HCT116 (cell line): ENCODE results near the gene AMBRA1. TPM values are rescaled to one million over a fixed set of nuclear protein-coding genes. Genes with fewer than 3 reads are reported as not detected.

ENCODE experiments used
- ATAC-seq: fragments of 200-7000 bp; cut with Tn5 transposase; 2 replicates; pipeline ENCODE4 v1.9.1; 2020; ENCODE audit warnings: mild to moderate bottlenecking, moderate library complexity
- BruUV-seq: library from RNA; stranded (reverse); fragments of 400-500 nt; replicated peaks from 2 replicates; lab custom pipeline; 2021; lab: Mats Ljungman, UMichigan
- CTCF ChIA-PET: fragments of 300-600 bp; sonication (Branson Sonifier 250); formaldehyde crosslinking; loops from one replicate; lab custom pipeline; 2021; ENCODE audit warnings: antibody characterized with exemption; lab: Charles Lee
- POLR2A ChIA-PET: fragments of 300-600, 350-600 bp; sonication (Branson Sonifier 250); formaldehyde crosslinking; loops from one replicate; lab custom pipeline; 2021; ENCODE audit warnings: antibody characterized with exemption; lab: Charles Lee
- RAD21 ChIA-PET, 2 experiments: fragments of 300-600 bp; sonication (Branson Sonifier 250); formaldehyde crosslinking; loops; one replicate each; lab custom pipeline; 2023; ENCODE audit warnings: low total read pairs in 2 of 2; ENCODE audit not compliant: uncharacterized antibody in 2 of 2, unreplicated experiment in 2 of 2, low non-redundant PET in 1 of 2; lab: Charles Lee
- DNase-seq: peaks from one replicate; pipeline ENCODE4 v3.0.0-alpha.2; 2010; ENCODE audit warnings: low read depth, low spot score
- H2AFZ ChIP-seq: fragments of 200-600 bp; shearing (Covaris generic), sonication (generic); 2 replicates; pipeline ENCODE4 v1.6.1; 2017; ENCODE audit warnings: low read depth, mixed run types, mixed read lengths, antibody characterized with exemption, low read length; ENCODE audit not compliant: poor library complexity, severe bottlenecking
- H3K27ac ChIP-seq: 2 replicates; pipeline ENCODE4 v1.5.1; 2012; ENCODE audit warnings: low read depth, low read length
- H3K27me3 ChIP-seq: fragments of 200-600 bp; sonication (generic); 2 replicates; pipeline ENCODE4 v1.6.1; 2016; ENCODE audit warnings: mixed run types, low read length, mixed read lengths; ENCODE audit not compliant: insufficient read depth
- H3K36me3 ChIP-seq, 2 experiments: fragments of 200-500 bp in 1 of 2; fragments of 200-600 bp in 1 of 2; sonication (Bioruptor generic) in 1 of 2; sonication (generic) in 1 of 2; 2 replicates each; pipeline versions ENCODE4 v1.5.1 to v1.6.1; 2014 to 2016; ENCODE audit warnings: low read length in 2 of 2, inconsistent platforms in 1 of 2, mixed read lengths in 1 of 2, mixed run types in 1 of 2; ENCODE audit not compliant: insufficient read depth in 2 of 2, control insufficient read depth in 1 of 2
- H3K4me1 ChIP-seq, 2 experiments: fragments of 200-600 bp in 1 of 2; sonication (generic) in 1 of 2; 2 replicates each; pipeline versions ENCODE4 v1.5.1 to v1.6.1; 2012 to 2017; ENCODE audit warnings: low read length in 2 of 2, inconsistent platforms in 1 of 2, mild to moderate bottlenecking in 1 of 2, mixed read lengths in 1 of 2, mixed run types in 1 of 2, moderate library complexity in 1 of 2; ENCODE audit not compliant: insufficient read depth in 2 of 2, control insufficient read depth in 1 of 2
- H3K4me2 ChIP-seq: fragments of 200-600 bp; sonication (generic); 2 replicates; pipeline ENCODE4 v1.6.1; 2017; ENCODE audit warnings: mixed run types, low read length, mixed read lengths
- H3K4me3 ChIP-seq, 2 experiments: fragments of 200-600 bp in 1 of 2; sonication (generic) in 1 of 2; replicated peaks in 1 of 2; 2 replicates each; pipeline ENCODE4 v1.5.1; 2011 to 2016; ENCODE audit warnings: low read length in 2 of 2, control low read depth in 1 of 2, low read depth in 1 of 2, mild to moderate bottlenecking in 1 of 2, mixed read lengths in 1 of 2, mixed run types in 1 of 2
- H3K79me2 ChIP-seq: fragments of 200-600 bp; sonication (generic); 2 replicates; pipeline ENCODE4 v1.6.1; 2017; ENCODE audit warnings: mild to moderate bottlenecking, mixed run types, low read length, moderate library complexity, mixed read lengths; ENCODE audit not compliant: insufficient read depth
- H3K9ac ChIP-seq: fragments of 200-600 bp; sonication (generic); 2 replicates; pipeline ENCODE4 v1.6.1; 2016; ENCODE audit warnings: low read length, mixed read lengths
- H3K9me2 ChIP-seq: fragments of 200-600 bp; sonication (generic), shearing (Covaris generic); 2 replicates; pipeline ENCODE4 v1.6.1; 2017; ENCODE audit warnings: mixed run types, mild to moderate bottlenecking, moderate library complexity; ENCODE audit not compliant: insufficient read depth
- H3K9me3 ChIP-seq, 2 experiments: fragments of 200-500 bp in 1 of 2; fragments of 200-600 bp in 1 of 2; sonication (Bioruptor generic) in 1 of 2; sonication (generic) in 1 of 2; 2 replicates each; pipeline ENCODE4 v1.6.1; 2014 to 2017; ENCODE audit warnings: low read length in 2 of 2, mixed read lengths in 2 of 2, inconsistent platforms in 1 of 2, low read depth in 1 of 2, mild to moderate bottlenecking in 1 of 2, mixed run types in 1 of 2, moderate library complexity in 1 of 2; ENCODE audit not compliant: control insufficient read depth in 1 of 2, insufficient read depth in 1 of 2
- H4K20me1 ChIP-seq: fragments of 200-600 bp; sonication (generic), shearing (Covaris generic); 2 replicates; pipeline ENCODE4 v1.6.1; 2017; ENCODE audit warnings: mixed run types, mild to moderate bottlenecking, moderate library complexity; ENCODE audit not compliant: insufficient read depth
- ATF3 ChIP-seq: IDR thresholded peaks from 2 replicates; pipeline ENCODE4 v1.6.1; 2012
- CBX3 ChIP-seq: IDR thresholded peaks from 2 replicates; pipeline ENCODE4 v1.6.1; 2012; ENCODE audit warnings: low read depth
- CEBPB ChIP-seq: IDR thresholded peaks from 2 replicates; pipeline ENCODE4 v1.6.1; 2012; ENCODE audit warnings: low read depth
- EGR1 ChIP-seq: IDR thresholded peaks from 2 replicates; pipeline ENCODE4 v1.6.1; 2012; ENCODE audit warnings: low read depth
- EZH2phosphoT487 ChIP-seq: fragments of 200-600 bp; IDR thresholded peaks from 2 replicates; pipeline ENCODE4 v1.6.1; 2018; ENCODE audit warnings: antibody characterized with exemption, borderline replicate concordance
- FOSL1 ChIP-seq: IDR thresholded peaks from 2 replicates; pipeline ENCODE4 v1.6.1; 2012; ENCODE audit warnings: low read depth
- JUND ChIP-seq: IDR thresholded peaks from 2 replicates; pipeline ENCODE4 v1.6.1; 2012
- POLR2AphosphoS5 ChIP-seq: IDR thresholded peaks from 2 replicates; pipeline ENCODE4 v1.6.1; 2011; ENCODE audit warnings: mild to moderate bottlenecking, low read depth, low read length, moderate library complexity
- RAD21 ChIP-seq: IDR thresholded peaks from 2 replicates; pipeline ENCODE4 v1.6.1; 2012; ENCODE audit warnings: low read depth, mild to moderate bottlenecking
- REST ChIP-seq: IDR thresholded peaks from 2 replicates; pipeline ENCODE4 v1.6.1; 2012; ENCODE audit warnings: low read depth
- SP1 ChIP-seq: IDR thresholded peaks from 2 replicates; pipeline ENCODE4 v1.6.1; 2012; ENCODE audit warnings: low read depth
- SRF ChIP-seq: IDR thresholded peaks from 2 replicates; pipeline ENCODE4 v1.6.1; 2012; ENCODE audit warnings: low read depth
- ZNF274 ChIP-seq: fragments of 200-500 bp; sonication (Bioruptor generic); IDR thresholded peaks from 2 replicates; pipeline ENCODE4 v1.6.1; 2014; ENCODE audit warnings: mild to moderate bottlenecking, low read depth, low read length, inconsistent platforms
- intact Hi-C: fragments of 100-400 bp; cut with micrococcal nuclease; formaldehyde crosslinking; loops from 2 replicates; pipeline ENCODE4 v1.10.0; 2022
- total RNA-seq: library from RNA; stranded (reverse); gene quantifications from one replicate; pipeline ENCODE4 v1.2.1, GENCODE V29; 2021; ENCODE audit not compliant: unreplicated experiment
- TF ChIP-seq, protein P1 (sequence below): IDR thresholded peaks from 2 replicates; pipeline ENCODE4 v1.6.1; 2012

Gene AMBRA1
- total RNA-seq, 1 experiment from 2014 or later, result 22.7 TPM

DNA sequence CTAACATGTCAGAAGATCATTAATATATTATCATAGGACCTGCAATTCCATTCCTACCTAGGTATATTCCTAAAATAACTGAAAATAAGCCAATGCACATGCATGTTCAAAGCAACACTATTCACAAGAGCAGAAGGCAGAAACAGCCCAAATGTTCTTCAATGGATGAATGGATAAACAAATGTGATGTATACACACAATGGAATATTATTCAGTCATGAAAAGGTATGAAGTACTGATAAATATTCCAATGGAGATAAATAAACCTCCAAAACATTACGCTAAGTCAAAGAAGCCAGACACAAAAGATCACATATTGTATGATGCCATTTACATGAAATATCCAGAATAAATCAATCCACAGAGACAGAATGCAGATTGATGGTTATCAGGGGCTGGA is 16.8 kb downstream of the AMBRA1 start:
- RAD21 ChIA-PET, result no interaction called here
- CTCF ChIA-PET, result no interaction called here
- H3K9me3 ChIP-seq, result no peaks in the 10 kb centered on the region
- H3K9ac ChIP-seq, result no peak overlapping the region
- no peak overlapping the region for H3K27ac ChIP-seq
- intact Hi-C loops, result no loop called here
- no peaks in the 10 kb centered on the region for H3K9me2 ChIP-seq
- peaks cover 65% of the 10 kb centered on the region for H3K79me2 ChIP-seq
- no TSS peak for BruUV-seq
- H3K4me1 ChIP-seq, result peaks cover 7 to 22% of the 10 kb centered on the region in 2 experiments; a peak in 3 of 4 replicates
- POLR2A ChIA-PET, result no interaction called here
- no peak overlapping the region for H3K4me3 ChIP-seq
- no peaks in the 10 kb centered on the region for H3K36me3 ChIP-seq
- no peak for DNase-seq
- TF ChIP-seq REST, result no peak
- TF ChIP-seq EGR1, result no peak
- TF ChIP-seq, all 23 proteins: peak for 0
- Histone ChIP-seq H2AFZ (no peak overlapping the region), H4K20me1 (peaks cover 5% of the 10 kb centered on the region; the same call in 1 of the 2 replicates), H3K4me2 (no peak overlapping the region), H3K27me3 (no peaks in the 10 kb centered on the region)
- ATAC-seq, result no peak

GRCh38 chr11:46574656-46575055 is 19.2 kb downstream of the AMBRA1 start:
- RAD21 ChIA-PET, result no interaction called here
- no peak for ATAC-seq
- no TSS peak for BruUV-seq
- TF ChIP-seq POLR2AphosphoS5, result no peak
- TF ChIP-seq EGR1, result no peak
- TF ChIP-seq ZNF274, result no peak
- no peak for TF ChIP-seq CBX3
- TF ChIP-seq EZH2phosphoT487, result no peak
- no peak for TF ChIP-seq CEBPB
- no peak for TF ChIP-seq SP1
- no peak for TF ChIP-seq SRF
- TF ChIP-seq, protein P1, sequence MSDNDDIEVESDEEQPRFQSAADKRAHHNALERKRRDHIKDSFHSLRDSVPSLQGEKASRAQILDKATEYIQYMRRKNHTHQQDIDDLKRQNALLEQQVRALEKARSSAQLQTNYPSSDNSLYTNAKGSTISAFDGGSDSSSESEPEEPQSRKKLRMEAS, result no peak
- TF ChIP-seq ATF3, result no peak
- TF ChIP-seq JUND, result no peak
- no peak for TF ChIP-seq RAD21
- no peak for TF ChIP-seq REST
- TF ChIP-seq FOSL1, result no peak

More at GRCh38 chr11:46574656-46575055, 19.2 kb downstream of the AMBRA1 start:
- no peak overlapping the region for H3K4me2 ChIP-seq
- H2AFZ ChIP-seq, result no peak overlapping the region
- H3K27me3 ChIP-seq, result no peaks in the 10 kb centered on the region
- no peaks in the 10 kb centered on the region for H3K36me3 ChIP-seq
- H3K4me3 ChIP-seq, result no peak overlapping the region
- POLR2A ChIA-PET, result interaction anchor here (1.0 kb wide), 1 partner anchor 19 kb away, joined by 4 read pairs; the partner anchor contains the start of gene AMBRA1
- H3K27ac ChIP-seq, result no peak overlapping the region
- CTCF ChIA-PET, result no interaction called here
- no peaks in the 10 kb centered on the region for H3K9me2 ChIP-seq
- H3K9ac ChIP-seq, result no peak overlapping the region
- H3K9me3 ChIP-seq, result no peaks in the 10 kb centered on the region
- intact Hi-C loops, result no loop called here
- peaks cover 6 to 12% of the 10 kb centered on the region in 2 experiments; a peak in 3 of 4 replicates for H3K4me1 ChIP-seq
- peaks cover 64% of the 10 kb centered on the region for H3K79me2 ChIP-seq
- no peak for DNase-seq
- H4K20me1 ChIP-seq, result peaks cover 5% of the 10 kb centered on the region; the same call in 1 of the 2 replicates
